Measurements from ENCODE around the gene PNLIPRP2.

PNLIPRP2 gene

GRCh38 chr10:116657863-116658551, 37.3 kb downstream of the PNLIPRP2 start:
- no peak for DNase-seq

GRCh38 chr10:116659049-116659670, 38.4 kb downstream of the PNLIPRP2 start:
- DNase-seq: no peak

DNA sequence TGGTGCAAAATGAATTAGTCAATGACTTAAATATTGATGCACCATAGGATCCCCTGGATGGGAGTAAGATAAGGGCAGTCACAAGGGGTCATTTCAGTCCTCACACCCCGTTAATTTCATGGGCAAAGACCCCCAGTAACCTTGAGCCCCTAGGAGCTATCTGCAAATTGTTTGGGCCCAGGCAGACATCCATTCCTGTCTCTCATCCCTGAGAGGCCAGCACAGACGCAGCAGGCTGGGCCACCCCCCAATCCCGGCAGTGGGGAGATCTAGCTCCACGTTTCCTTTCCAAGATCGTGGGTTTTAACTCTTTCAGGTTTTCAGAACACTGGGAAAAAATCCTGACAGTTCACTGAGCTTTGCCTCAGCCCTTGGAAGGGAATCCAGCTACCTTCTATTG, 40.1 kb downstream of the PNLIPRP2 start:
- DNase-seq: no peak

DNA sequence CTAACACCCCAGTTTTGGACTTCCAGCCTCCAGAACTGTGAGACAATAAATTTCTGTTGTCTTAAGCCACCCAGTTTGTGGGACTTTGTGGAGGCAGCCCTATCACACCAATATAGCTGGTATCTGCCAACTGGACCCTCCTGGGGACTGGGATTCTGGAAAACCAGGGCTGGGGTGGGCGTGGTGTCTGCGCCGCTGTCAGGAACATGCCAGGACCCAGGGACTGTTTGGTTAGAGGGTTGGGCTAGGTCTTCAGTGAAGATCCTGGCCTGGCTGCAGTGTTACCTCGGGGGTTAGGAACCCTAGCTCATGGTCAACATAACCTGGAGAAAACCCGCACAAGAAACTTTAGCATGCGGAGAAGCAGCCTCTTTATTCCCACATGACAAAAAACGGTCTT, 42.6 kb downstream of the PNLIPRP2 start:
- no peak for DNase-seq

GRCh38 chr10:116664631-116665030, 43.9 kb downstream of the PNLIPRP2 start:
- DNase-seq: no peak

- no peak for DNase-seq
Observed at GRCh38 chr10:116665541-116666125, 44.9 kb downstream of the PNLIPRP2 start.

- DNase-seq: no peak
Observed at GRCh38 chr10:116667484-116667883, 46.7 kb downstream of the PNLIPRP2 start.

- no peak for DNase-seq
Observed at GRCh38 chr10:116668018-116668417, 47.3 kb downstream of the PNLIPRP2 start.

GRCh38 chr10:116668446-116668845, 47.7 kb downstream of the PNLIPRP2 start:
- DNase-seq: no peak

DNA sequence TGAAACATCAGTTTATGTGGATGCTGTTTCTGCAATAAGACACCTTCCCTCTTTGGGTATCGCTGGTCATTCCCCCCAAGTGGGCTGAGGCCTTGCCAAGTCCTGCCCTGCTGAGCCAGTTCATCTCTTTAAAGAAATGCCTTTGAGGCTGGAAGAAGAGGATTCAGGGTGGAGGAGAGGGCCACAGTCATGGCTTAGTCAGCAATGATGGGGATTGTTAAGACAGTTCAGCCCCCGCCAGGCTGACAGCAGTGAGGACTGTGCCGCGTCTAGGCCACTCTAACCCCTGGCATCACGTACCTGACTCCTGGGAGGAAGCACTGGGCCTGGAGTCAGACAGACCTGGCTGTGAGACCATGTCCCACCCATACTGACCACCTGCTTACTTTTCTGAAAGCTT, 48.3 kb downstream of the PNLIPRP2 start:
- DNase-seq: no peak

GRCh38 chr10:116669832-116670644, 49.3 kb downstream of the PNLIPRP2 start:
- no peak for DNase-seq

GRCh38 chr10:116670706-116671105, 50.0 kb downstream of the PNLIPRP2 start:
- DNase-seq: no peak

DNA sequence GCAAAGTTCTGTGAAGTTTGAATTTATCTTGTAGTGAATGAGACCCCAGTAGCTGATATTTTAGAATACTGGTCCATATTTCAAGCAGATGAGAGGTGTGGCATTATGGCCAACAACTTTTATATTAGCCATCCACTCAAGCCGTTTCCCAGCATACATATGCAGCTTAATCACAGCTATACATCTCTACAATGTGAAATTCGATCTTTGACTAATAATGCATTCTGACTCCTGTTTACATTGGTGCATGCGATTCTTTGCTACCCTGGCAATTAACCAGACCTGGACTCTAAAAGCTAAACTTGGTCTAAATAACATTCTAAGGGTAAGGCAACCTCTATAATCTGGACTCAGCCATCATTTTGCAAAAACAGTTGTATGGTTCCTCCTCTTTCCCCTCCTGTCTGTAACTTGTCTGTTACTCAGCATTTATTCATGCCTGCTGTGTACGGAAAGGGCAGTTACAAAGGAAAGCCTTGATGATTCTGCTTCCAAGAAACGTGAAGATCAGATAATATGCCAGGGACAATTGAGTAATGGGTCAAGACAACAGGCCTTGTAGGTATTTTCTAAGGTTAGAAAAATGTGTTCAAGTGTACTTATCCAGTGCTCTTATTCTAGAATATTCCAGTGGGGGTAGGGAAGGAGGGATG, 50.6 kb downstream of the PNLIPRP2 start:
- peak; percentile 39 for DNase-seq

GRCh38 chr10:116672891-116673290, 52.1 kb downstream of the PNLIPRP2 start:
- DNase-seq: no peak

GRCh38 chr10:116673866-116674265, 53.1 kb downstream of the PNLIPRP2 start:
- DNase-seq: no peak

- no peak for DNase-seq
Observed at GRCh38 chr10:116674901-116675423, 54.2 kb downstream of the PNLIPRP2 start.

DNA sequence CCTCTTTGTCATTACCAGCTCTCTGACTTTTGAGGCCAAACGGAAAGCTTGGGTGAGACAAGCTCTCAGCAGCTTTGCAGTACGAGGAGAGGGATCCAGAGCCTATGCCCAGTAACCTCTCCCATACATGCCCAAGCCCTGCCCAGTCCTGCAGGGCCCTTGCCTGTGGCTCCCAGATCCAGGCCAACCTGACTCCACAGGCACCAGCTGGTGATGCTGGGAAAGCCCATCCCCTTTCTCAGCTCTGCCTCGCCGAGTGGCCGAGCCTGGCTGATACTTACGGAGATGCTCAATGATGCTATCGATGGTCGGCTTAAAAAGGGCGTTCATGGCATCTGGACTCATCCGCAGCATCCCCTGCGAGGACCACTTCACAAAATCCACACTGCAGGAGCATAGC, 55.4 kb downstream of the PNLIPRP2 start:
- DNase-seq: no peak

GRCh38 chr10:116676633-116677032, 55.9 kb downstream of the PNLIPRP2 start:
- no peak for DNase-seq

- no peak for DNase-seq
Observed at GRCh38 chr10:116679351-116679750, 58.6 kb downstream of the PNLIPRP2 start.

GRCh38 chr10:116683166-116683565, 62.4 kb downstream of the PNLIPRP2 start:
- DNase-seq: no peak

GRCh38 chr10:116683821-116684220, 63.1 kb downstream of the PNLIPRP2 start:
- no peak for DNase-seq

DNA sequence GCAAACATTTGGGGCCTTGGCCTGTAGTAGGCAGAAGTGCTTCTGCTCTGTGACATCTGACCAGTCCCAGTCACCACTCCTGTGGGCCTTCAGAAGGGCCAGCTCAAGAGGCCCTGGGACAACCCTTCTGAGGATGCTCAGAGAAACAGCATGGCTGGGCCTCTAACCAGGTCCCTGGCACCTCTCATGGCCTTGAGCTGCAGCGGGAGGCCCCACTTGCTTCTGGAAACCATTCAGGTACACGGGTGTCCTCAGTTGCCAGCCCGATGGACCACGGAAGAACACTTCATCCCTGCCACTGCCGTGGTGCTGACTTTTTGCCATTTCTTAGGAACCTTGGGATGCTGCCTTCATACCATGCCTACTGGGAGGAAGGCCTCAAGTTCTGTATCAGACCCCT, 64.0 kb downstream of the PNLIPRP2 start:
- no peak for DNase-seq

DNA sequence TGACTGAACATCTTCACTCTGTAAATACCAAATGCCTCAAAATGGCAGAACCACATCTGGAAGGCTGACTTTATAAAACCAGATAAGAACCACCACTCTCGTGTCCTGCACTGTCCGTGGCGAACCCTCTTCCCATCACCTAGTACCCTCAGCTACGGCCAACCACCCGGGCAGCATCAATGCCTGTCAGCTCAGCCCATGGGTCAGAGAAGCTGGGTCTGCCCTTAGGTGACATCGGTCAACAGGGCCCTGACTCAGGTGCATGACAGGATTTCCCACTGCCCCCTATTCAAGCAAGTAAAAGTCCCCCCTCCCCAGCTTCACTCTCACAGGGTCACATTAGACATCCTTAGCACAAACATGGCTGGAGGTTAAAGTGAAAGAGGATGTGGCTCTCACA, 65.1 kb downstream of the PNLIPRP2 start:
- DNase-seq: no peak
